Naive thymus-derived CD4-positive, alpha-beta T cell (primary cell): ENCODE data around the gene MCM3AP. TPM values are rescaled to one million over a fixed set of nuclear protein-coding genes. Genes with fewer than 3 reads are reported as not detected.
A peak's percentile ranks its signal among the peaks of the same experiment; 100 is the strongest.

Experiments
- ATAC-seq: fragments of 150-1000 bp; cut with Tn5 transposase; 2 replicates; pipeline ENCODE4 v1.10.0; 2021; ENCODE audit warnings: mild to moderate bottlenecking, moderate library complexity
- CTCF ChIA-PET: fragments of 350-600 bp; sonication (Branson Sonifier 250); formaldehyde crosslinking; loops from one replicate; lab custom pipeline; 2021; ENCODE audit warnings: antibody characterized with exemption; lab: Charles Lee
- POLR2A ChIA-PET: fragments of 350-600 bp; sonication (Branson Sonifier 250); formaldehyde crosslinking; loops from one replicate; lab custom pipeline; 2021; ENCODE audit warnings: antibody characterized with exemption, inconsistent platforms; lab: Charles Lee
- DNase-seq, 9 donors: peaks; one replicate each; pipeline versions ENCODE4 v3.0.0 to v3.0.0-alpha.2; 2020 to 2022; ENCODE audit warnings: mixed read lengths in 1 of 9
- H3K27ac ChIP-seq: one replicate; pipeline ENCODE4 v1.7.0; 2013; ENCODE audit warnings: mild to moderate bottlenecking, low read depth, low read length, moderate library complexity
- H3K27me3 ChIP-seq, 2 donors: one replicate each; pipeline ENCODE4 v1.7.0; 2013; ENCODE audit warnings: low read length in 2 of 2, mild to moderate bottlenecking in 2 of 2, moderate library complexity in 2 of 2; ENCODE audit not compliant: control insufficient read depth in 2 of 2, insufficient read depth in 2 of 2
- H3K36me3 ChIP-seq, 3 experiments: 1 replicate in 2 of 3; 2 replicates in 1 of 3; pipeline ENCODE4 v1.7.0; 2013; ENCODE audit warnings: low read length in 3 of 3, mild to moderate bottlenecking in 3 of 3, moderate library complexity in 1 of 3; ENCODE audit not compliant: insufficient read depth in 3 of 3, control insufficient read depth in 2 of 3
- H3K4me1 ChIP-seq, 2 donors: one replicate each; pipeline ENCODE4 v1.7.0; 2013; ENCODE audit warnings: low read length in 2 of 2, mild to moderate bottlenecking in 2 of 2, moderate library complexity in 1 of 2; ENCODE audit not compliant: control insufficient read depth in 2 of 2, insufficient read depth in 2 of 2
- H3K4me3 ChIP-seq: 2 replicates; pipeline ENCODE4 v1.7.0; 2013; ENCODE audit warnings: mild to moderate bottlenecking, low read length
- H3K9me3 ChIP-seq, 3 experiments: 1 replicate in 2 of 3; 2 replicates in 1 of 3; pipeline ENCODE4 v1.7.0; 2013; ENCODE audit warnings: low read length in 3 of 3; ENCODE audit not compliant: control insufficient read depth in 2 of 3
- H3K27ac Mint-ChIP-seq, 9 donors: one replicate each; pipeline ENCODE4 v1.8.0; 2020 to 2022; ENCODE audit warnings: mixed read lengths in 9 of 9, mild to moderate bottlenecking in 8 of 9, moderate library complexity in 5 of 9, inconsistent platforms in 2 of 9
- H3K27me3 Mint-ChIP-seq, 5 donors: one replicate each; pipeline ENCODE4 v1.8.0; 2021 to 2022; ENCODE audit warnings: mixed read lengths in 5 of 5, mild to moderate bottlenecking in 1 of 5
- H3K36me3 Mint-ChIP-seq, 5 donors: one replicate each; pipeline ENCODE4 v1.8.0; 2020 to 2022; ENCODE audit warnings: mixed read lengths in 5 of 5, mild to moderate bottlenecking in 3 of 5, inconsistent platforms in 1 of 5
- H3K4me1 Mint-ChIP-seq, 7 donors: one replicate each; pipeline ENCODE4 v1.8.0; 2020 to 2022; ENCODE audit warnings: mixed read lengths in 7 of 7, mild to moderate bottlenecking in 3 of 7, inconsistent platforms in 1 of 7
- H3K4me3 Mint-ChIP-seq, 10 donors: one replicate each; pipeline ENCODE4 v1.8.0; 2020 to 2022; ENCODE audit warnings: mild to moderate bottlenecking in 10 of 10, mixed read lengths in 10 of 10, moderate library complexity in 6 of 10, inconsistent platforms in 2 of 10
- H3K9me3 Mint-ChIP-seq, 11 donors: one replicate each; pipeline ENCODE4 v1.8.0; 2020 to 2022; ENCODE audit warnings: mixed read lengths in 11 of 11, mild to moderate bottlenecking in 4 of 11, inconsistent platforms in 1 of 11, moderate library complexity in 1 of 11
- intact Hi-C, 2 donors: fragments of 100-400 bp; cut with micrococcal nuclease; formaldehyde crosslinking; loops; one replicate each; pipeline ENCODE4 v1.15.1; 2023
- polyA plus RNA-seq, 2 donors: library from polyadenylated mRNA; unstranded; fragments of 300-500 nt; fragmentation: Illumina TruSeq; gene quantifications; one replicate each; pipeline ENCODE4 v1.2.3, GENCODE V29; 2021
- total RNA-seq, 6 experiments: library from RNA in 5 of 6; stranded (reverse) in 5 of 6; gene quantifications; 1 replicate in 5 of 6; 2 replicates in 1 of 6; pipeline ENCODE4 v1.2.3 and lab custom pipeline; 2021 to 2026

Gene MCM3AP
- total and polyA plus RNA-seq, 7 experiments from 2014 or later: 37.3 to 175 (median 124) TPM

DNA sequence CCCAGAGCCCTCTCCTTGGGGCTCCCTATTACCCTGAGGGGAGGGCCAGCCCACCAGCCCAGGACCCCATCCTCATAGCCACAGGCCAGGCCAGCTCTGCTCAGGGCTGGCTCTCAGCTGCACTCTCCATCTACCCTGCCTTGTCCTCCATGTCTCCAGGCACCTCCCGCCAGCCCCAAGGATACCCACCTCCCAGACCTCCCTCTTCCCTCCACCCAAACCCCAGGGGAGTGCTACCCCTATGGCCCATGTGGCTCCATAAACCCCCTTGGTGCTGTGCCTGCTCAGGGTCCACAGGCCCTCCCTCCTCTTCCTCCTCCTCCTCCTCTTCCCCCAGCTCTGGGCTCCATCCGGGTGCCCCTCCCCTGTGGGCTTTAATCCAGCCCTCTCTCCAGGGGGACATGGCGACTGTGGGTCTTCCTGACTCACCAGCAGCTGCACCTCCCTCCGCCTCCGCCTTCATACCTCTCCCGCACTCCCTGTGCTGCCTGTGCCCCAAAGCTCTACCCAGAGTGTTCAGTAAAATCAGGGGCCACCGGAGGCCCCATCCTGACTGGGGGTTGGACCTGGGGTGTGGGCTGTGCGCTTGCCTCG, 9.9 kb upstream of the MCM3AP start:
- Histone ChIP-seq H3K27ac (no peak overlapping the region), H3K9me3 (no peaks in the 10 kb centered on the region), H3K36me3 (peaks cover 0 to 13% (median 7%) of the 10 kb centered on the region in 3 experiments), H3K4me3 (no peak overlapping the region), H3K27me3 (no peaks in the 10 kb centered on the region), H3K4me1 (no peaks in the 10 kb centered on the region)
- H3K4me1 Mint-ChIP-seq: peaks cover 0 to 23% (median 10%) of the 10 kb centered on the region in 7 donors
- DNase-seq (no peak), ATAC-seq (peak; percentile 4)
- intact Hi-C loops: no loop called here
- H3K27me3 Mint-ChIP-seq: peaks cover 0 to 6% (median 0%) of the 10 kb centered on the region in 5 donors
- H3K36me3 Mint-ChIP-seq: peaks cover 0 to 24% (median 10%) of the 10 kb centered on the region in 5 donors
- POLR2A ChIA-PET: interaction anchor here (1.0 to 1.2 kb wide), 2 partner anchors 9 to 745 kb away, joined by 3 to 6 read pairs; partner anchors contain the start of genes MCM3AP and YBEY
- H3K9me3 Mint-ChIP-seq: peaks cover 0 to 5% (median 0%) of the 10 kb centered on the region in 11 donors
- CTCF ChIA-PET: no interaction called here
- H3K27ac Mint-ChIP-seq: peak overlapping the region in 3 of 9 donors; percentile 4 to 52 (median 14)
- no peak overlapping the region for H3K4me3 Mint-ChIP-seq

- no peak overlapping the region for H3K4me3 ChIP-seq
- H3K36me3 Mint-ChIP-seq: peaks cover 0 to 23% (median 12%) of the 10 kb centered on the region in 5 donors
- peaks cover 0 to 25% (median 11%) of the 10 kb centered on the region in 7 donors for H3K4me1 Mint-ChIP-seq
- H3K27me3 Mint-ChIP-seq: peaks cover 0 to 6% (median 0%) of the 10 kb centered on the region in 5 donors
- peak overlapping the region in 1 of 9 donors; percentile 43 for H3K27ac Mint-ChIP-seq
- H3K36me3 ChIP-seq: peaks cover 0 to 13% (median 7%) of the 10 kb centered on the region in 3 experiments
- ATAC-seq: no peak
- intact Hi-C loops: no loop called here
- H3K9me3 ChIP-seq: no peaks in the 10 kb centered on the region
- POLR2A ChIA-PET: interaction anchor here (1.2 kb wide), 1 partner anchor 9 kb away, joined by 6 read pairs; the partner anchor contains the start of genes MCM3AP and YBEY
- CTCF ChIA-PET: no interaction called here
- no peaks in the 10 kb centered on the region for H3K4me1 ChIP-seq
- H3K27ac ChIP-seq: no peak overlapping the region
- H3K27me3 ChIP-seq: no peaks in the 10 kb centered on the region
- H3K4me3 Mint-ChIP-seq: no peak overlapping the region
- peaks cover 0 to 5% (median 0%) of the 10 kb centered on the region in 11 donors for H3K9me3 Mint-ChIP-seq
- DNase-seq: no peak
These were observed 9.3 kb upstream of the MCM3AP start for GRCh38 chr21:46294647-46295176.

GRCh38 chr21:46291561-46291960, 6.2 kb upstream of the MCM3AP start:
- intact Hi-C loops: no loop called here
- H3K27ac ChIP-seq: no peak overlapping the region
- peaks cover 0 to 13% (median 7%) of the 10 kb centered on the region in 3 experiments for H3K36me3 ChIP-seq
- H3K27ac Mint-ChIP-seq: peak overlapping the region in 2 of 9 donors; percentile 31 to 76
- no peaks in the 10 kb centered on the region for H3K9me3 ChIP-seq
- CTCF ChIA-PET: interaction anchor here (0.6 kb wide), 1 partner anchor 20 kb away, joined by 4 read pairs; no protein-coding TSS in a partner anchor
- peaks cover 7 to 40% (median 28%) of the 10 kb centered on the region in 7 donors for H3K4me1 Mint-ChIP-seq
- H3K36me3 Mint-ChIP-seq: peaks cover 2 to 26% (median 20%) of the 10 kb centered on the region in 5 donors
- H3K27me3 Mint-ChIP-seq: no peaks in the 10 kb centered on the region
- H3K27me3 ChIP-seq: no peaks in the 10 kb centered on the region
- H3K4me1 ChIP-seq: no peaks in the 10 kb centered on the region
- H3K9me3 Mint-ChIP-seq: peaks cover 0 to 5% (median 0%) of the 10 kb centered on the region in 11 donors
- peak overlapping the region in 1 of 10 donors; percentile 33 for H3K4me3 Mint-ChIP-seq
- ATAC-seq (no peak), DNase-seq (no peak)
- no peak overlapping the region for H3K4me3 ChIP-seq
- POLR2A ChIA-PET: no interaction called here

DNA sequence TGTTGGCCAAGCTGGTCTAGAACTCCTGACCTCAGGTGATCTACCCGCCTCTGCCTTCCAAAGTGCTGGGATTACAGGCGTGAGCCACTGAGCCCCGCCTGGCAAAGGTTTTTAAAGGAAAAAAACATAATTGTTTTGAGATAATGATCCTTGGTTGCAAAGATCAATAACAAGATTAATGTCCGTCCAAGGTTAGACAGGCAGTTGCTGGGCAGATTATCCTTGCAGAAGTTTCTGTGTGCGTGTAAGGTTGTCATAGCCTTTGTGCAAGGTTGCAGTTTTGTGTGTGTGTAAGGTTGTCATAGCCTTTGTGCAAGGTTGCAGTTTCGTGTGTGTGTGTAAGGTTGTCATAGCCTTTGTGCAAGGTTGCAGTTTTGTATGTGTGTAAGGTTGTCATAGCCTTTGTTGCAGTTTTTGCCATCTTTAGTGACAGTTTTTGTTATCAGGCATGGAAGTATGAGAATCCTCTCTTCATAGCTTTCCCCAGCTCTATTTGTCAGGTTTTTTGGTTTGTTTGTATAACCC, 4.3 kb upstream of the MCM3AP start:
- Mint-ChIP-seq H3K4me1 (peaks cover 15 to 45% (median 35%) of the 10 kb centered on the region in 7 donors), H3K9me3 (peaks cover 0 to 2% (median 0%) of the 10 kb centered on the region in 11 donors), H3K4me3 (peak overlapping the region in 1 of 10 donors; percentile 39), H3K36me3 (peaks cover 4 to 30% (median 22%) of the 10 kb centered on the region in 5 donors), H3K27ac (peak overlapping the region in 1 of 9 donors; percentile 51), H3K27me3 (no peaks in the 10 kb centered on the region)
- intact Hi-C loops: loop anchor here (5.0 to 10.0 kb wide), 4 partner anchors 37 to 315 kb away; partner anchors contain the start of gene DIP2A (in 1 of the 2)
- Histone ChIP-seq H3K27ac (no peak overlapping the region), H3K9me3 (no peaks in the 10 kb centered on the region), H3K4me3 (no peak overlapping the region), H3K4me1 (peaks cover 7 to 8% of the 10 kb centered on the region in 2 donors), H3K36me3 (peaks cover 0 to 18% (median 7%) of the 10 kb centered on the region in 3 experiments), H3K27me3 (no peaks in the 10 kb centered on the region)
- no peak for DNase-seq
- CTCF ChIA-PET: no interaction called here
- POLR2A ChIA-PET: interaction anchor here (0.5 to 0.6 kb wide), 2 partner anchors 80 to 212 kb away, joined by 4 to 5 read pairs; no protein-coding TSS in a partner anchor
- ATAC-seq: no peak

GRCh38 chr21:46287541-46287940, 2.1 kb upstream of the MCM3AP start:
- peaks cover 4 to 42% (median 25%) of the 10 kb centered on the region in 5 donors for H3K36me3 Mint-ChIP-seq
- DNase-seq (no peak), ATAC-seq (no peak)
- peak overlapping the region in 6 of 10 donors; percentile 25 to 98 (median 90) for H3K4me3 Mint-ChIP-seq
- no peaks in the 10 kb centered on the region for H3K27me3 ChIP-seq
- peaks cover 0 to 2% (median 0%) of the 10 kb centered on the region in 11 donors for H3K9me3 Mint-ChIP-seq
- intact Hi-C loops: loop anchor here (5.0 to 10.0 kb wide), 4 partner anchors 35 to 313 kb away; partner anchors contain the start of gene DIP2A (in 1 of the 2)
- no peaks in the 10 kb centered on the region for H3K9me3 ChIP-seq
- no peaks in the 10 kb centered on the region for H3K27me3 Mint-ChIP-seq
- H3K36me3 ChIP-seq: peaks cover 0 to 32% (median 7%) of the 10 kb centered on the region in 3 experiments
- no peak overlapping the region for H3K4me3 ChIP-seq
- H3K27ac Mint-ChIP-seq: peak overlapping the region in 2 of 9 donors; percentile 92 to 96
- ChIA-PET CTCF (no interaction called here), POLR2A (no interaction called here)
- peaks cover 21 to 64% (median 50%) of the 10 kb centered on the region in 7 donors for H3K4me1 Mint-ChIP-seq
- H3K4me1 ChIP-seq: peaks cover 27 to 28% of the 10 kb centered on the region in 2 donors
- H3K27ac ChIP-seq: no peak overlapping the region

GRCh38 chr21:46286648-46287002, 1.2 kb upstream of the MCM3AP start:
- Mint-ChIP-seq H3K27ac (peak overlapping the region; percentile 92 to 98 (median 97)), H3K9me3 (peaks cover 0 to 2% (median 0%) of the 10 kb centered on the region in 11 donors), H3K4me3 (peak overlapping the region; percentile 89 to 99 (median 98)), H3K27me3 (no peaks in the 10 kb centered on the region), H3K4me1 (peaks cover 21 to 73% (median 58%) of the 10 kb centered on the region in 7 donors), H3K36me3 (peaks cover 4 to 36% (median 20%) of the 10 kb centered on the region in 5 donors)
- Histone ChIP-seq H3K4me3 (peak overlapping the region; percentile 58), H3K4me1 (peaks cover 27 to 31% of the 10 kb centered on the region in 2 donors), H3K27ac (peak overlapping the region; percentile 86), H3K9me3 (no peaks in the 10 kb centered on the region), H3K27me3 (no peaks in the 10 kb centered on the region), H3K36me3 (peaks cover 0 to 25% (median 4%) of the 10 kb centered on the region in 3 experiments)
- ChIA-PET CTCF (no interaction called here), POLR2A (interaction anchor here (0.9 to 1.3 kb wide), 2 partner anchors 9 to 39 kb away, joined by 3 to 6 read pairs; a partner anchor contains a TSS)
- ATAC-seq (peak; percentile 28), DNase-seq (no peak)
- intact Hi-C loops: loop anchor here (1.0 to 10.0 kb wide), 9 partner anchors 10 to 312 kb away; partner anchors contain the start of genes DIP2A (in 2 of the 2), PCNT (in 2 of the 2) and LSS (in 1 of the 2)
